Nasal cavity respiratory epithelium epithelial cell of viscerocranial mucosa (primary cell): ENCODE results near the gene DTX1. TPM values are rescaled to one million over a fixed set of nuclear protein-coding genes. Genes with fewer than 3 reads are reported as not detected.

Source experiments
- total RNA-seq: library from RNA; depleted of rRNA; stranded (reverse); fragments of >200 nt; gene quantifications from 2 replicates; pipeline ENCODE4 v1.2.3, GENCODE V29; 2014

The DTX1 gene
- total RNA-seq = not detected in 2 replicates

DNA sequence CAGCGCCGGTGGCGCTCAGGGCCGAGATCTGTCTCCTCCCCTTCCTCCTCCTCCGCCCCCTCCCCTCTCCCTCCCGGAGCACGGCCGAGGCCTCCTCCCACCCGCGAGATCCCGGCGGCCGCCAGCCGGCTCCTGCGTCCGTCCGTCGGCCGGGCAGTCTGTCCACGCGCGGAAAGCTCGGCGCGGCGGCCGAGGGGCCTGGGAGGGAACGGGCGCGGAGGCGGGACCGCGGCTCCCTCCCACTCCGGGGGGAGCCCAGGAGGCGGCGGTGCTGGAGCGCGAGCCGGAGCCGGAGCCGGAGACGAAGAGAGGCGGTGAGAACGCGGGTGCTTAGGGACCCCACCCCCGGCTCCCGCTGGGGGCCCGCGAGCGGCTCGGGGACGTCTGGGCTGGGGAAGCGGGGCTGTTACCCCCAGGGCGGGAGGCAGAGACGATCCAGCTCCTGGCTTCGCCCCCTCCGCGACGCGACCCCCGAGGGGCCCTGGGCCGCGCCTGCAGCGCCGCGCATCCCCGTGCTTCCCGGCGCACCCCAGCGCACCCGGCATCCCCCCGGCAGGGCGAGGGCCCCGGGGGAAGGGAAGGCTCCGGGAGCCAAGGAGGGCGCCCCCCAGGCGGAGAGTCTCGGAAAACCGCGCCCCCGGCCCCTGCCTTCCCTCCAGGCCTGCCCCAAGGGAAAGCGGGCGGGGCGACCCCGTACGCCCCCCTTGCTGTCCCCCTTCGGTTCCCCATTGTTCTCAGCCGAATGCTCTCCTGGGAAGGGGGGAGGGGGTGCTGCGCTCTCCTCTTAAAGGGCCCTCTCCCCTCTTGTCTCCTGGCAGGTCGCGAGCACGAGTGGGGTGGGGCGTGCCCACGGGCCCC lies at the start of gene DTX1:
TSS of gene DTX1 (plus strand) at position 100 of the 858 bp plus-strand sequence. CDS start 1,463 bp downstream, outside the sequence.

DNA sequence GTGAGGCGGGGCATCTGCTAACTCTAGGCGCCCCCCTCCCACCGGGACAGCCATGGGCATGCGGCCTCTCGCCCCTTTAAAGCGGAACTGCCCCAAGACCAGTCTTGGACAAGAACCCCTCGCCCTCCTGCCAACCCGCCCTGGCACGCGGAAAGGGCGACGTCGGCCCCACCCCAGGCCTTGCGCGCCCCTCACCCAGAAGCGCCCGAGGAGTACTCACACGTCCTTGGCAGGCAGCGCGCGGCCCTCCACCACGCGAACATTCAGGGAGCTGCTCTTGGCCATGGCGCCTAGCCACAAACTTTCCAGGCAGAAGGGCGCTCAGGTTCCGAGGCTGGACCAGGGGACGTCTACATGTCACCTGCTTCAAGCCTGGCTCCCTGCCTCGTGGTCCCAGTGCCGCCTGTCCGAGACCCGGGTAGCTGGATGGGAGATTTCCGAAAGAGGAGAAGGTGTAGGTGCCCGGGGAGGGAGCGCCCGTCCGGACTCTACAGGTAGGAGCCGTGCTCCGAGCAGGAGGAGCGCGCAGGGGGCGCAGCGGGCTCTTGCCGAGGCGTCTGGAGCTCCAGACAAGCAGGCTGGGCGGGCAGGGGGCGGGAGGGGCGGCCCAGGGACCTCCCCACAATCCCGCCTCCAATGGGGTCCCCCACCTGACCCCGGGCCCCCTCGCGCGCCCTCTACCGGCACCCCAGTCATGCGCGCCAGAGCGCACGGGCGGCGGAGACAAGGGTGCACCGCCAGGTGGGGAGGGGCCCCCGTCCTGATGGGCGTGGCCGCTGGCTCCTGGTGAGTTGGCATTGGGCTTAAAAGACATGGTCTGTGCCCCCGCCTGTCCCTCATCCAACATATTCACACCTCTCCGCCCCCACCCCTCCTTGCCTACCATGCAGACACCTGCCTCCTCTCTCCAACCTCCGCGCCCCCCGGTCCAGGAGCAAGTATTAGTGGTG lies 78.9 kb downstream of the DTX1 start, which contains the start of gene RASAL1:
TSS of gene RASAL1 (minus strand) at position 584 of the 950 bp plus-strand sequence. CDS start at position 285, 299 bp downstream.

Other genes with a start within 250 kb of the DTX1 start
- gene OAS1, start 149.8 kb upstream of the DTX1 start, total RNA-seq = 5.1 and 12.0 TPM in 2 replicates
- gene OAS3, start 118.3 kb upstream of the DTX1 start, total RNA-seq = 4.8 and 16.0 TPM in 2 replicates
- gene OAS2, start 78.2 kb upstream of the DTX1 start, total RNA-seq = 3.1 and 11.1 TPM in 2 replicates
- 0.68 and 1.8 TPM in 2 replicates for gene RASAL1, start 79.0 kb downstream of the DTX1 start, total RNA-seq
- gene CFAP73, start 93.0 kb downstream of the DTX1 start, total RNA-seq = not detected in 2 replicates
- 41.0 and 46.9 TPM in 2 replicates for gene DDX54, start 128.7 kb downstream of the DTX1 start, total RNA-seq
- 18.5 and 30.8 TPM in 2 replicates for gene RITA1, start 129.0 kb downstream of the DTX1 start, total RNA-seq
- 7.9 and 32.4 TPM in 2 replicates for gene TPCN1, start 164.7 kb downstream of the DTX1 start, total RNA-seq